ENCODE results near the gene SLC34A1.
A peak's percentile ranks its signal among the peaks of the same experiment; 100 is the strongest.

SLC34A1 gene

GRCh38 chr5:177393990-177394389, 9.8 kb downstream of the SLC34A1 start:
- no peak for ATAC-seq (replicated peaks)
- Mint-ChIP-seq H3K9me3 (no peaks in the 10 kb centered on the region), H3K4me3 (no peak overlapping the region), H3K36me3 (no peaks in the 10 kb centered on the region), H3K27ac (no peak overlapping the region), H3K4me1 (peaks cover 22 to 33% of the 10 kb centered on the region in 2 donors), H3K27me3 (peaks cover 13 to 36% of the 10 kb centered on the region in 2 donors)
- no peak for DNase-seq

GRCh38 chr5:177396078-177396477, 11.8 kb downstream of the SLC34A1 start:
- ATAC-seq (replicated peaks) (no peak), DNase-seq (no peak)
- Mint-ChIP-seq H3K36me3 (no peaks in the 10 kb centered on the region), H3K4me3 (no peak overlapping the region), H3K27ac (no peak overlapping the region), H3K9me3 (no peaks in the 10 kb centered on the region), H3K27me3 (peaks cover 7 to 38% of the 10 kb centered on the region in 2 donors), H3K4me1 (peaks cover 9 to 14% of the 10 kb centered on the region in 2 donors)

GRCh38 chr5:177396807-177397206, 12.6 kb downstream of the SLC34A1 start:
- peaks cover 12 to 46% of the 10 kb centered on the region in 2 donors for H3K27me3 Mint-ChIP-seq
- no peaks in the 10 kb centered on the region for H3K9me3 Mint-ChIP-seq
- no peaks in the 10 kb centered on the region for H3K36me3 Mint-ChIP-seq
- ATAC-seq (replicated peaks), result no peak
- H3K4me3 Mint-ChIP-seq, result no peak overlapping the region
- peaks cover 6 to 9% of the 10 kb centered on the region in 2 donors for H3K4me1 Mint-ChIP-seq
- no peak for DNase-seq
- H3K27ac Mint-ChIP-seq, result no peak overlapping the region

GRCh38 chr5:177397875-177398390, 13.7 kb downstream of the SLC34A1 start:
- Mint-ChIP-seq H3K36me3 (no peaks in the 10 kb centered on the region), H3K4me3 (no peak overlapping the region), H3K27ac (no peak overlapping the region), H3K9me3 (no peaks in the 10 kb centered on the region), H3K27me3 (peaks cover 19 to 57% of the 10 kb centered on the region in 2 donors), H3K4me1 (peaks cover 9 to 16% of the 10 kb centered on the region in 2 donors)
- ATAC-seq (replicated peaks), result no peak
- no peak for DNase-seq

- Mint-ChIP-seq H3K4me3 (no peak within 1 kb of the TSS), H3K4me1 (peaks cover 19 to 27% of the 10 kb centered on the region in 2 donors)
- no peak for ATAC-seq (replicated peaks)
These were observed 16.0 kb downstream of the SLC34A1 start, which contains the start of gene PFN3 for GRCh38 chr5:177399997-177400868. Gene PFN3 (minus strand): TSS chr5:177400661. CDS start chr5:177400576, 85 bp downstream.

GRCh38 chr5:177402271-177403043, 18.2 kb downstream of the SLC34A1 start:
- Mint-ChIP-seq H3K4me3 (peak overlapping the region; percentile 82 to 84), H3K4me1 (peaks cover 28 to 38% of the 10 kb centered on the region in 2 donors), H3K9me3 (no peaks in the 10 kb centered on the region), H3K36me3 (no peaks in the 10 kb centered on the region), H3K27me3 (peaks cover 21 to 53% of the 10 kb centered on the region in 2 donors), H3K27ac (peak overlapping the region; percentile 7)
- no peak for DNase-seq
- ATAC-seq (replicated peaks), result peak in 1 of 2 donors; percentile 8

More at GRCh38 chr5:177399997-177400868, 16.0 kb downstream of the SLC34A1 start, which contains the start of gene PFN3:
- DNase-seq, result no peak
- Mint-ChIP-seq H3K27me3 (peaks cover 23 to 63% of the 10 kb centered on the region in 2 donors), H3K9me3 (no peaks in the 10 kb centered on the region), H3K27ac (peak within 1 kb of the TSS; percentile 16), H3K36me3 (no peaks in the 10 kb centered on the region)

GRCh38 chr5:177403102-177403791, 19.0 kb downstream of the SLC34A1 start:
- ATAC-seq (replicated peaks) (peak; percentile 19 to 26), DNase-seq (no peak)
- no peaks in the 10 kb centered on the region for H3K9me3 Mint-ChIP-seq
- H3K27ac Mint-ChIP-seq, result peak overlapping the region; percentile 79
- H3K36me3 Mint-ChIP-seq, result no peaks in the 10 kb centered on the region
- peak overlapping the region; percentile 82 to 84 for H3K4me3 Mint-ChIP-seq
- H3K27me3 Mint-ChIP-seq, result peaks cover 18 to 47% of the 10 kb centered on the region in 2 donors
- H3K4me1 Mint-ChIP-seq, result peaks cover 28 to 38% of the 10 kb centered on the region in 2 donors

GRCh38 chr5:177403792-177404640, 19.8 kb downstream of the SLC34A1 start:
- Mint-ChIP-seq H3K27ac (peak overlapping the region; percentile 79), H3K4me1 (peaks cover 28 to 38% of the 10 kb centered on the region in 2 donors), H3K27me3 (peaks cover 18 to 40% of the 10 kb centered on the region in 2 donors), H3K36me3 (no peaks in the 10 kb centered on the region), H3K4me3 (peak overlapping the region; percentile 82 to 84), H3K9me3 (no peaks in the 10 kb centered on the region)
- ATAC-seq (replicated peaks) (peak; percentile 88 to 89), DNase-seq (peak; percentile 73)

GRCh38 chr5:177404641-177405179, 20.5 kb downstream of the SLC34A1 start:
- DNase-seq (no peak), ATAC-seq (replicated peaks) (no peak)
- Mint-ChIP-seq H3K36me3 (no peaks in the 10 kb centered on the region), H3K27ac (peak overlapping the region; percentile 65), H3K4me3 (peak overlapping the region; percentile 82 to 84), H3K27me3 (peaks cover 18 to 33% of the 10 kb centered on the region in 2 donors), H3K4me1 (peaks cover 28 to 38% of the 10 kb centered on the region in 2 donors), H3K9me3 (no peaks in the 10 kb centered on the region)

- Mint-ChIP-seq H3K27ac (no peak overlapping the region), H3K27me3 (peaks cover 18 to 28% of the 10 kb centered on the region in 2 donors), H3K9me3 (no peaks in the 10 kb centered on the region), H3K4me1 (peaks cover 28 to 38% of the 10 kb centered on the region in 2 donors), H3K36me3 (no peaks in the 10 kb centered on the region), H3K4me3 (peak overlapping the region; percentile 82 to 84)
- ATAC-seq (replicated peaks), result no peak
- DNase-seq, result no peak
These were observed 21.1 kb downstream of the SLC34A1 start for GRCh38 chr5:177405312-177405711.

- Mint-ChIP-seq H3K9me3 (no peaks in the 10 kb centered on the region), H3K27ac (peak overlapping the region; percentile 43), H3K27me3 (peaks cover 18 to 26% of the 10 kb centered on the region in 2 donors), H3K4me3 (peak overlapping the region in 1 of 2 donors; percentile 82), H3K36me3 (no peaks in the 10 kb centered on the region), H3K4me1 (peaks cover 28 to 38% of the 10 kb centered on the region in 2 donors)
- ATAC-seq (replicated peaks), result peak; percentile 62 to 66
- peak; percentile 49 for DNase-seq
These were observed 21.6 kb downstream of the SLC34A1 start for GRCh38 chr5:177405805-177406204.

GRCh38 chr5:177409043-177409801, 25.0 kb downstream of the SLC34A1 start, which contains the start of gene F12:
Gene F12 (minus strand): TSS chr5:177409564. CDS start chr5:177409527, 37 bp downstream.
- Mint-ChIP-seq H3K4me3 (no peak within 1 kb of the TSS), H3K4me1 (peaks cover 22 to 29% of the 10 kb centered on the region in 2 donors), H3K27ac (no peak within 1 kb of the TSS), H3K36me3 (no peaks in the 10 kb centered on the region), H3K27me3 (no peaks in the 10 kb centered on the region), H3K9me3 (no peaks in the 10 kb centered on the region)
- ATAC-seq (replicated peaks), result no peak
- DNase-seq, result no peak
